ENCODE measurements around the gene NR6A1.

The NR6A1 gene

GRCh38 chr9:124645274-124645673 lies 125.8 kb downstream of the NR6A1 start:
- no peak for TF ChIP-seq CTCF (IDR thresholded peaks at IDR 0.05; ENCODE audit: low read depth, low read length)
- H3K4me3 ChIP-seq (ENCODE audit: low read depth, low read length) = no peak overlapping the region
- in situ Hi-C loops (cut with HindIII; ENCODE audit: low sequenced_read_pairs) = no loop called here
- no peak for DNase-seq (ENCODE audit: low read depth, low spot score)

- in situ Hi-C loops (cut with HindIII; ENCODE audit: low sequenced_read_pairs) = no loop called here
- H3K4me3 ChIP-seq (ENCODE audit: low read depth, low read length) = no peak overlapping the region
- TF ChIP-seq CTCF (IDR thresholded peaks at IDR 0.05; ENCODE audit: low read depth, low read length) = no peak
- DNase-seq (ENCODE audit: low read depth, low spot score) = no peak
Measured at GRCh38 chr9:124639637-124640036, 131.5 kb downstream of the NR6A1 start.

GRCh38 chr9:124635285-124635684 lies 135.8 kb downstream of the NR6A1 start:
- no peak overlapping the region for H3K4me3 ChIP-seq (ENCODE audit: low read depth, low read length)
- in situ Hi-C loops (cut with HindIII; ENCODE audit: low sequenced_read_pairs) = no loop called here
- TF ChIP-seq CTCF (IDR thresholded peaks at IDR 0.05; ENCODE audit: low read depth, low read length) = no peak
- DNase-seq (ENCODE audit: low read depth, low spot score) = no peak

- no peak for TF ChIP-seq CTCF (IDR thresholded peaks at IDR 0.05; ENCODE audit: low read depth, low read length)
- peak; percentile 41 for DNase-seq (ENCODE audit: low read depth, low spot score)
- in situ Hi-C loops (cut with HindIII; ENCODE audit: low sequenced_read_pairs) = no loop called here
- no peak overlapping the region for H3K4me3 ChIP-seq (ENCODE audit: low read depth, low read length)
Measured at GRCh38 chr9:124632077-124632621, 139.0 kb downstream of the NR6A1 start.

GRCh38 chr9:124631326-124631725 lies 139.8 kb downstream of the NR6A1 start:
- TF ChIP-seq CTCF (IDR thresholded peaks at IDR 0.05; ENCODE audit: low read depth, low read length) = no peak
- in situ Hi-C loops (cut with HindIII; ENCODE audit: low sequenced_read_pairs) = no loop called here
- no peak overlapping the region for H3K4me3 ChIP-seq (ENCODE audit: low read depth, low read length)
- no peak for DNase-seq (ENCODE audit: low read depth, low spot score)

GRCh38 chr9:124629600-124629999 lies 141.5 kb downstream of the NR6A1 start:
- in situ Hi-C loops (cut with HindIII; ENCODE audit: low sequenced_read_pairs) = no loop called here
- peak; percentile 68 for DNase-seq (ENCODE audit: low read depth, low spot score)
- H3K4me3 ChIP-seq (ENCODE audit: low read depth, low read length) = no peak overlapping the region
- TF ChIP-seq CTCF (IDR thresholded peaks at IDR 0.05; ENCODE audit: low read depth, low read length) = no peak

- no peak for DNase-seq (ENCODE audit: low read depth, low spot score)
- TF ChIP-seq CTCF (IDR thresholded peaks at IDR 0.05; ENCODE audit: low read depth, low read length) = no peak
- in situ Hi-C loops (cut with HindIII; ENCODE audit: low sequenced_read_pairs) = no loop called here
- H3K4me3 ChIP-seq (ENCODE audit: low read depth, low read length) = no peak overlapping the region
Measured at GRCh38 chr9:124628741-124629140, 142.4 kb downstream of the NR6A1 start.
